Activated CD4-positive, alpha-beta T cell treated with anti-CD3 and anti-CD28 coated beads, Interleukin-2, amount 10 ng/mL, durations not matched to agents 24 days and 14 days (primary cell): ENCODE results near the gene PRKAR1B. TPM values are rescaled to one million over a fixed set of nuclear protein-coding genes. Genes with fewer than 3 reads are reported as not detected.

Experiments used
- DNase-seq: peaks from one replicate; pipeline ENCODE4 v3.0.0; 2022
- H3K27ac Mint-ChIP-seq: one replicate; pipeline ENCODE4 v1.8.0; 2022; ENCODE audit warnings: mild to moderate bottlenecking, mixed read lengths
- H3K27me3 Mint-ChIP-seq: one replicate; pipeline ENCODE4 v1.8.0; 2022; ENCODE audit warnings: mixed read lengths
- H3K36me3 Mint-ChIP-seq: one replicate; pipeline ENCODE4 v1.8.0; 2022; ENCODE audit warnings: low read depth, mild to moderate bottlenecking, mixed read lengths
- H3K4me1 Mint-ChIP-seq: one replicate; pipeline ENCODE4 v1.8.0; 2021; ENCODE audit warnings: mixed read lengths
- H3K4me3 Mint-ChIP-seq: one replicate; pipeline ENCODE4 v1.8.0; 2022; ENCODE audit warnings: mild to moderate bottlenecking, moderate library complexity, mixed read lengths
- H3K9me3 Mint-ChIP-seq: one replicate; pipeline ENCODE4 v1.8.0; 2021; ENCODE audit warnings: mixed read lengths
- intact Hi-C: fragments of 100-400 bp; cut with micrococcal nuclease; formaldehyde crosslinking; loops from one replicate; pipeline ENCODE4 v1.15.1; 2023
- total RNA-seq: library from RNA; stranded (reverse); gene quantifications from 2 replicates; pipeline ENCODE4 v1.2.3, GENCODE V29; 2022

The PRKAR1B gene
- total RNA-seq, 1 donor from 2014 or later, result 47.0 TPM

- no peak overlapping the region for H3K4me3 Mint-ChIP-seq
- no peak overlapping the region for H3K27ac Mint-ChIP-seq
- H3K4me1 Mint-ChIP-seq, result peaks cover 2% of the 10 kb centered on the region
- H3K27me3 Mint-ChIP-seq, result no peaks in the 10 kb centered on the region
- H3K36me3 Mint-ChIP-seq, result peaks cover 44% of the 10 kb centered on the region
- intact Hi-C loops, result no loop called here
- DNase-seq, result no peak
- no peaks in the 10 kb centered on the region for H3K9me3 Mint-ChIP-seq
These were observed 14.2 kb upstream of the PRKAR1B start for GRCh38 chr7:741191-741671.

- Mint-ChIP-seq H3K4me3 (no peak overlapping the region), H3K9me3 (no peaks in the 10 kb centered on the region), H3K27me3 (no peaks in the 10 kb centered on the region), H3K36me3 (peaks cover 39% of the 10 kb centered on the region), H3K27ac (no peak overlapping the region), H3K4me1 (peaks cover 2% of the 10 kb centered on the region)
- no peak for DNase-seq
- intact Hi-C loops, result no loop called here
These were observed 13.2 kb upstream of the PRKAR1B start for GRCh38 chr7:739983-740942.

GRCh38 chr7:739455-739982 lies 12.4 kb upstream of the PRKAR1B start:
- intact Hi-C loops, result no loop called here

GRCh38 chr7:738723-739454 lies 11.8 kb upstream of the PRKAR1B start:
- intact Hi-C loops, result no loop called here

More at GRCh38 chr7:739455-739982, 12.4 kb upstream of the PRKAR1B start:
- H3K4me3 Mint-ChIP-seq, result no peak overlapping the region
- no peak overlapping the region for H3K27ac Mint-ChIP-seq
- H3K4me1 Mint-ChIP-seq, result peaks cover 2% of the 10 kb centered on the region
- no peaks in the 10 kb centered on the region for H3K27me3 Mint-ChIP-seq
- no peaks in the 10 kb centered on the region for H3K9me3 Mint-ChIP-seq
- H3K36me3 Mint-ChIP-seq, result peaks cover 32% of the 10 kb centered on the region
- DNase-seq, result no peak

GRCh38 chr7:738241-738640 lies 11.2 kb upstream of the PRKAR1B start:
- Mint-ChIP-seq H3K27me3 (no peaks in the 10 kb centered on the region), H3K9me3 (no peaks in the 10 kb centered on the region), H3K27ac (no peak overlapping the region), H3K4me1 (peaks cover 2% of the 10 kb centered on the region), H3K4me3 (no peak overlapping the region), H3K36me3 (peaks cover 24% of the 10 kb centered on the region)
- DNase-seq, result no peak
- intact Hi-C loops, result no loop called here

More at GRCh38 chr7:738723-739454, 11.8 kb upstream of the PRKAR1B start:
- DNase-seq, result no peak
- H3K9me3 Mint-ChIP-seq, result no peaks in the 10 kb centered on the region
- H3K36me3 Mint-ChIP-seq, result peaks cover 26% of the 10 kb centered on the region
- H3K4me1 Mint-ChIP-seq, result peaks cover 2% of the 10 kb centered on the region
- H3K4me3 Mint-ChIP-seq, result no peak overlapping the region
- no peak overlapping the region for H3K27ac Mint-ChIP-seq
- H3K27me3 Mint-ChIP-seq, result no peaks in the 10 kb centered on the region

- peaks cover 2% of the 10 kb centered on the region for H3K4me1 Mint-ChIP-seq
- no peak overlapping the region for H3K4me3 Mint-ChIP-seq
- no peaks in the 10 kb centered on the region for H3K27me3 Mint-ChIP-seq
- H3K9me3 Mint-ChIP-seq, result no peaks in the 10 kb centered on the region
- DNase-seq, result no peak
- intact Hi-C loops, result no loop called here
- no peak overlapping the region for H3K27ac Mint-ChIP-seq
- peaks cover 20% of the 10 kb centered on the region for H3K36me3 Mint-ChIP-seq
These were observed 7.7 kb upstream of the PRKAR1B start for GRCh38 chr7:734808-735207.

GRCh38 chr7:734214-734613 lies 7.1 kb upstream of the PRKAR1B start:
- H3K4me3 Mint-ChIP-seq, result no peak overlapping the region
- peaks cover 2% of the 10 kb centered on the region for H3K4me1 Mint-ChIP-seq
- H3K9me3 Mint-ChIP-seq, result no peaks in the 10 kb centered on the region
- intact Hi-C loops, result no loop called here
- H3K27ac Mint-ChIP-seq, result no peak overlapping the region
- H3K27me3 Mint-ChIP-seq, result no peaks in the 10 kb centered on the region
- DNase-seq, result no peak
- H3K36me3 Mint-ChIP-seq, result peaks cover 22% of the 10 kb centered on the region

GRCh38 chr7:732556-732955 lies 5.5 kb upstream of the PRKAR1B start:
- no peak overlapping the region for H3K4me3 Mint-ChIP-seq
- no peak for DNase-seq
- no peaks in the 10 kb centered on the region for H3K27me3 Mint-ChIP-seq
- H3K4me1 Mint-ChIP-seq, result peaks cover 8% of the 10 kb centered on the region
- peaks cover 13% of the 10 kb centered on the region for H3K36me3 Mint-ChIP-seq
- no peaks in the 10 kb centered on the region for H3K9me3 Mint-ChIP-seq
- no peak overlapping the region for H3K27ac Mint-ChIP-seq
- intact Hi-C loops, result no loop called here

GRCh38 chr7:732094-732541 lies 5.0 kb upstream of the PRKAR1B start:
- Mint-ChIP-seq H3K4me3 (no peak overlapping the region), H3K36me3 (peaks cover 11% of the 10 kb centered on the region)
- intact Hi-C loops, result no loop called here

GRCh38 chr7:731440-732085 lies 4.5 kb upstream of the PRKAR1B start:
- Mint-ChIP-seq H3K36me3 (peaks cover 11% of the 10 kb centered on the region), H3K27ac (no peak overlapping the region), H3K4me1 (peaks cover 8% of the 10 kb centered on the region), H3K9me3 (no peaks in the 10 kb centered on the region), H3K4me3 (no peak overlapping the region), H3K27me3 (no peaks in the 10 kb centered on the region)
- no peak for DNase-seq
- intact Hi-C loops, result no loop called here

More at GRCh38 chr7:732094-732541, 5.0 kb upstream of the PRKAR1B start:
- peaks cover 8% of the 10 kb centered on the region for H3K4me1 Mint-ChIP-seq
- no peaks in the 10 kb centered on the region for H3K27me3 Mint-ChIP-seq
- no peak for DNase-seq
- no peak overlapping the region for H3K27ac Mint-ChIP-seq
- H3K9me3 Mint-ChIP-seq, result no peaks in the 10 kb centered on the region

GRCh38 chr7:730501-731439 lies 3.7 kb upstream of the PRKAR1B start:
- Mint-ChIP-seq H3K27me3 (no peaks in the 10 kb centered on the region), H3K9me3 (no peaks in the 10 kb centered on the region), H3K4me3 (no peak overlapping the region), H3K4me1 (peaks cover 11% of the 10 kb centered on the region), H3K36me3 (peaks cover 14% of the 10 kb centered on the region), H3K27ac (no peak overlapping the region)
- no peak for DNase-seq
- intact Hi-C loops, result no loop called here

- Mint-ChIP-seq H3K4me3 (no peak overlapping the region), H3K27me3 (no peaks in the 10 kb centered on the region), H3K9me3 (peaks cover 3% of the 10 kb centered on the region), H3K4me1 (peaks cover 18% of the 10 kb centered on the region), H3K27ac (no peak overlapping the region), H3K36me3 (peaks cover 25% of the 10 kb centered on the region)
- no peak for DNase-seq
- intact Hi-C loops, result no loop called here
These were observed 2.3 kb upstream of the PRKAR1B start for GRCh38 chr7:729140-730000.
